H9 (cell line): ENCODE measurements around the gene DPM2. TPM values are rescaled to one million over a fixed set of nuclear protein-coding genes. Genes with fewer than 3 reads are reported as not detected.
A peak's percentile ranks its signal among the peaks of the same experiment; 100 is the strongest.

Experiments used
- DNase-seq: peaks from one replicate; pipeline ENCODE4 v3.0.0-alpha.2; 2017
- H2AFZ ChIP-seq: one replicate; pipeline ENCODE4 v1.6.1; 2013; ENCODE audit warnings: mild to moderate bottlenecking, low read length, control low read depth, moderate library complexity
- H2AK5ac ChIP-seq: 2 replicates; pipeline ENCODE4 v1.6.1; 2013; ENCODE audit warnings: low read length, control low read depth, mixed read lengths; ENCODE audit not compliant: insufficient read length
- H2BK120ac ChIP-seq: one replicate; pipeline ENCODE4 v1.6.1; 2013; ENCODE audit warnings: low read depth, mild to moderate bottlenecking, low read length, control low read depth, inconsistent platforms; ENCODE audit not compliant: poor library complexity, severe bottlenecking
- H2BK12ac ChIP-seq: 2 replicates; pipeline ENCODE4 v1.6.1; 2013; ENCODE audit warnings: low read length, control low read depth, mixed read lengths, low read depth; ENCODE audit not compliant: insufficient read length
- H2BK15ac ChIP-seq: 2 replicates; pipeline ENCODE4 v1.6.1; 2013; ENCODE audit warnings: low read depth, low read length, control low read depth
- H2BK20ac ChIP-seq: one replicate; pipeline ENCODE4 v1.6.1; 2013; ENCODE audit warnings: low read depth, mild to moderate bottlenecking, low read length, control low read depth, inconsistent platforms; ENCODE audit not compliant: poor library complexity, severe bottlenecking
- H2BK5ac ChIP-seq: 2 replicates; pipeline ENCODE4 v1.6.1; 2013; ENCODE audit warnings: low read length, control low read depth, mixed read lengths; ENCODE audit not compliant: insufficient read length
- H3K14ac ChIP-seq: 2 replicates; pipeline ENCODE4 v1.6.1; 2013; ENCODE audit warnings: low read length, control low read depth; ENCODE audit not compliant: insufficient read depth
- H3K18ac ChIP-seq: 2 replicates; pipeline ENCODE4 v1.6.1; 2013; ENCODE audit warnings: low read depth, mild to moderate bottlenecking, mixed read lengths, low read length, control low read depth; ENCODE audit not compliant: insufficient read length
- H3K23ac ChIP-seq: 2 replicates; pipeline ENCODE4 v1.6.1; 2013; ENCODE audit warnings: low read length, control low read depth, mixed read lengths, low read depth; ENCODE audit not compliant: insufficient read length
- H3K23me2 ChIP-seq: 2 replicates; pipeline ENCODE4 v1.6.1; 2013; ENCODE audit warnings: low read depth, mild to moderate bottlenecking, mixed read lengths, low read length, control low read depth; ENCODE audit not compliant: insufficient read length, poor library complexity, severe bottlenecking
- H3K27ac ChIP-seq: 2 replicates; pipeline ENCODE4 v1.5.1; 2013; ENCODE audit warnings: low read length, control low read depth, mixed read lengths, low read depth; ENCODE audit not compliant: insufficient read length
- H3K27me3 ChIP-seq: 2 replicates; pipeline ENCODE4 v1.6.1; 2013; ENCODE audit warnings: low read length, control low read depth, inconsistent platforms; ENCODE audit not compliant: insufficient read depth
- H3K4ac ChIP-seq: 2 replicates; pipeline ENCODE4 v1.6.1; 2013; ENCODE audit warnings: low read depth, mild to moderate bottlenecking, control low read depth, inconsistent platforms, low read length, moderate library complexity
- H3K4me1 ChIP-seq: 2 replicates; pipeline ENCODE4 v1.6.1; 2013; ENCODE audit warnings: low read length, control low read depth, inconsistent platforms; ENCODE audit not compliant: insufficient read depth
- H3K4me2 ChIP-seq: 2 replicates; pipeline ENCODE4 v1.6.1; 2013; ENCODE audit warnings: low read length, control low read depth, mixed read lengths; ENCODE audit not compliant: insufficient read length, insufficient read depth
- H3K56ac ChIP-seq: 2 replicates; pipeline ENCODE4 v1.6.1; 2013; ENCODE audit warnings: low read depth, mild to moderate bottlenecking, mixed read lengths, low read length, control low read depth; ENCODE audit not compliant: insufficient read length
- H3K79me1 ChIP-seq: 2 replicates; pipeline ENCODE4 v1.6.1; 2013; ENCODE audit warnings: low read depth, mild to moderate bottlenecking, moderate library complexity, low read length, control low read depth, inconsistent platforms; ENCODE audit not compliant: insufficient read depth, poor library complexity, severe bottlenecking
- H3K79me2 ChIP-seq: 2 replicates; pipeline ENCODE4 v1.6.1; 2013; ENCODE audit warnings: low read length, control low read depth, inconsistent platforms; ENCODE audit not compliant: insufficient read depth
- H3K9ac ChIP-seq: 2 replicates; pipeline ENCODE4 v1.6.1; 2013; ENCODE audit warnings: low read length, control low read depth, mixed read lengths; ENCODE audit not compliant: insufficient read length; ENCODE audit errors: extremely low read depth
- H3K9me3 ChIP-seq: one replicate; pipeline ENCODE4 v1.6.1; 2013; ENCODE audit warnings: low read depth, low read length, inconsistent platforms; ENCODE audit not compliant: control insufficient read depth
- H3T11ph ChIP-seq: one replicate; pipeline ENCODE4 v1.6.1; 2013; ENCODE audit warnings: mild to moderate bottlenecking, low read length, control low read depth, inconsistent platforms
- H4K20me1 ChIP-seq: one replicate; pipeline ENCODE4 v1.6.1; 2013; ENCODE audit not compliant: control insufficient read depth, insufficient read length, insufficient read depth
- H4K5ac ChIP-seq: 2 replicates; pipeline ENCODE4 v1.6.1; 2013; ENCODE audit warnings: low read depth, mild to moderate bottlenecking, mixed read lengths, low read length, control low read depth; ENCODE audit not compliant: insufficient read length
- H4K8ac ChIP-seq: replicated peaks from 2 replicates; pipeline ENCODE4 v1.6.1; 2013; ENCODE audit warnings: low read length, control low read depth, mixed read lengths, low read depth; ENCODE audit not compliant: insufficient read length
- H4K91ac ChIP-seq: 2 replicates; pipeline ENCODE4 v1.6.1; 2013; ENCODE audit warnings: low read depth, mild to moderate bottlenecking, moderate library complexity, mixed read lengths, low read length, control low read depth; ENCODE audit not compliant: insufficient read length
- H3K27ac Mint-ChIP-seq, 3 experiments: 2 replicates in 2 of 3; 3 replicates in 1 of 3; pipeline ENCODE4 v1.8.0; 2020 to 2021; ENCODE audit warnings: mixed read lengths in 3 of 3, mild to moderate bottlenecking in 1 of 3, moderate library complexity in 1 of 3
- H3K27me3 Mint-ChIP-seq: 2 replicates; pipeline ENCODE4 v1.8.0; 2021; ENCODE audit warnings: low read depth, mild to moderate bottlenecking, moderate library complexity, mixed read lengths
- H3K36me3 Mint-ChIP-seq, 3 experiments: 2 replicates in 2 of 3; 3 replicates in 1 of 3; pipeline ENCODE4 v1.8.0; 2020 to 2021; ENCODE audit warnings: low read depth in 3 of 3, mixed read lengths in 3 of 3; ENCODE audit not compliant: insufficient read depth in 1 of 3
- H3K4me1 Mint-ChIP-seq, 2 experiments: 2 replicates each; pipeline ENCODE4 v1.8.0; 2020; ENCODE audit warnings: mixed read lengths in 2 of 2
- H3K4me3 Mint-ChIP-seq, 2 experiments: 2 replicates in 1 of 2; 3 replicates in 1 of 2; pipeline ENCODE4 v1.8.0; 2020 to 2021; ENCODE audit warnings: mild to moderate bottlenecking in 2 of 2, mixed read lengths in 2 of 2, moderate library complexity in 1 of 2
- H3K9me3 Mint-ChIP-seq, 2 experiments: 2 replicates in 1 of 2; 3 replicates in 1 of 2; pipeline ENCODE4 v1.8.0; 2020; ENCODE audit warnings: mild to moderate bottlenecking in 2 of 2, mixed read lengths in 2 of 2, moderate library complexity in 1 of 2
- WGBS: extraction: QIAGEN DNeasy Blood & Tissue Kit; methylation state at CpG from one replicate; pipeline ENCODE4 v1.1.7; 2013; ENCODE audit warnings: missing lambda C conversion rate, low lambda C conversion rate, mixed read lengths; ENCODE audit not compliant: insufficient read length; ENCODE audit errors: extremely low coverage; 5-methylcytosine and 5-hydroxymethylcytosine counted together
- total RNA-seq: library from RNA; stranded (reverse); gene quantifications from 2 replicates; pipeline ENCODE4 v1.2.1, GENCODE V29; 2021
- TF ChIP-seq, protein P1 (sequence below): fragments of 200-600 bp; sonication (generic); conservative IDR thresholded peaks from 3 replicates; pipeline ENCODE4 v1.8.0; 2021; ENCODE audit warnings: antibody characterized with exemption, mild to moderate bottlenecking

DPM2 gene
- total RNA-seq, 1 experiment from 2014 or later: 46.1 TPM

DNA sequence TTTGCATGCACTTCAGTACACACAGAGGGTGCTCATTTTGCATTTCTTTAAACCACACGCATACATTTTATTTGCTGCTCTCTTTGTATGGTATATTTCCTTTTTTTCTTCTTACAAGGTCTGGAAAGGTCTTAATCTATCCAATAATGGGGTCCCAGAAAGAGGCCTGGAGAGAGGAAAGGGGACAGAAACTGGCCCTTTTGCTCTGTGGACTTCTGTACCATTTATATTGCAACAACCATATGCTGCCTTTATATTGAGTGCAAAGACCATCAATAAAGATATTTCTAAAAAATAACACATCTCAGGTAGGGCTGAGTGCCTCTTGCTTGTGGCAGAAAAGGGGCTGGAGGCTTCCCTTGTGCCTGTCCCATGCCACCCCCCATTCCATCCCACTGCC is 15.5 kb upstream of the DPM2 start:
- Mint-ChIP-seq H3K36me3 (peaks cover 4 to 16% (median 10%) of the 10 kb centered on the region in 3 experiments), H3K27ac (peak overlapping the region in 2 of 3 experiments; percentile 40 to 44; a peak in 3 of 7 replicates), H3K27me3 (no peaks in the 10 kb centered on the region), H3K4me1 (peaks cover 10 to 17% of the 10 kb centered on the region in 2 experiments), H3K9me3 (no peaks in the 10 kb centered on the region), H3K4me3 (no peak overlapping the region)
- Histone ChIP-seq H2AK5ac (no peak overlapping the region), H3K79me2 (peaks cover 5% of the 10 kb centered on the region; the same call in 1 of the 2 replicates), H3K27ac (no peak overlapping the region), H3K23me2 (no peaks in the 10 kb centered on the region), H2AFZ (no peak overlapping the region), H3K18ac (no peak overlapping the region), H3K14ac (no peak overlapping the region), H3T11ph (no peak overlapping the region), H4K20me1 (peaks cover 3% of the 10 kb centered on the region), H3K9me3 (no peaks in the 10 kb centered on the region), H4K5ac (no peak overlapping the region), H3K9ac (no peak overlapping the region), H3K56ac (no peak overlapping the region), H2BK15ac (no peak overlapping the region), H4K91ac (no peak overlapping the region), H2BK120ac (no peak overlapping the region), H3K79me1 (peaks cover 3% of the 10 kb centered on the region), H3K27me3 (no peaks in the 10 kb centered on the region), H2BK5ac (no peak overlapping the region), H4K8ac (no peak overlapping the region), H3K4ac (no peak overlapping the region), H3K23ac (no peak overlapping the region), H3K4me1 (peaks cover 3% of the 10 kb centered on the region; the same call in 1 of the 2 replicates), H2BK12ac (no peak overlapping the region), H3K4me2 (no peak overlapping the region), H2BK20ac (no peak overlapping the region)
- TF ChIP-seq, protein P1, sequence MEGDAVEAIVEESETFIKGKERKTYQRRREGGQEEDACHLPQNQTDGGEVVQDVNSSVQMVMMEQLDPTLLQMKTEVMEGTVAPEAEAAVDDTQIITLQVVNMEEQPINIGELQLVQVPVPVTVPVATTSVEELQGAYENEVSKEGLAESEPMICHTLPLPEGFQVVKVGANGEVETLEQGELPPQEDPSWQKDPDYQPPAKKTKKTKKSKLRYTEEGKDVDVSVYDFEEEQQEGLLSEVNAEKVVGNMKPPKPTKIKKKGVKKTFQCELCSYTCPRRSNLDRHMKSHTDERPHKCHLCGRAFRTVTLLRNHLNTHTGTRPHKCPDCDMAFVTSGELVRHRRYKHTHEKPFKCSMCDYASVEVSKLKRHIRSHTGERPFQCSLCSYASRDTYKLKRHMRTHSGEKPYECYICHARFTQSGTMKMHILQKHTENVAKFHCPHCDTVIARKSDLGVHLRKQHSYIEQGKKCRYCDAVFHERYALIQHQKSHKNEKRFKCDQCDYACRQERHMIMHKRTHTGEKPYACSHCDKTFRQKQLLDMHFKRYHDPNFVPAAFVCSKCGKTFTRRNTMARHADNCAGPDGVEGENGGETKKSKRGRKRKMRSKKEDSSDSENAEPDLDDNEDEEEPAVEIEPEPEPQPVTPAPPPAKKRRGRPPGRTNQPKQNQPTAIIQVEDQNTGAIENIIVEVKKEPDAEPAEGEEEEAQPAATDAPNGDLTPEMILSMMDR: no peak
- WGBS: no CpG with 5 or more reads among the region's 1 CpG
- DNase-seq: no peak
